ENCODE measurements around the gene B3GNT7.
"Not testable (repeated sequence)": the region's sequence is repeated elsewhere in the genome, so short reads cannot be mapped to it uniquely, and the experiment has no call there.

Gene B3GNT7
- 3.2 to 4.6 reads per million in 2 donors for total RNA-seq

- DNase-seq: no peak
Measured at GRCh38 chr2:231395188-231396057, at the start of gene B3GNT7. Gene B3GNT7, plus strand, starts transcription at chr2:231395710. Its CDS starts 94 bp downstream, at chr2:231395804.

- no peak for DNase-seq
Measured at GRCh38 chr2:231347081-231347480, 48.4 kb upstream of the B3GNT7 start.

- no peak for DNase-seq
Measured at GRCh38 chr2:231347638-231348037, 47.9 kb upstream of the B3GNT7 start.

GRCh38 chr2:231348173-231348572 lies 47.3 kb upstream of the B3GNT7 start:
- DNase-seq: no peak

- no peak for DNase-seq
Measured at GRCh38 chr2:231348704-231349373, 46.7 kb upstream of the B3GNT7 start.

GRCh38 chr2:231349374-231349735 lies 46.2 kb upstream of the B3GNT7 start:
- DNase-seq: not testable (repeated sequence)

- DNase-seq: no peak
Measured at GRCh38 chr2:231351648-231352047, 43.9 kb upstream of the B3GNT7 start.

- no peak for DNase-seq
Measured at GRCh38 chr2:231353469-231353868, 42.0 kb upstream of the B3GNT7 start.

GRCh38 chr2:231355508-231356465 lies 39.7 kb upstream of the B3GNT7 start:
- DNase-seq: no peak

GRCh38 chr2:231356466-231356844 lies 39.1 kb upstream of the B3GNT7 start:
- no peak for DNase-seq

- DNase-seq: no peak
Measured at GRCh38 chr2:231357048-231357447, 38.5 kb upstream of the B3GNT7 start.

GRCh38 chr2:231357931-231358330 lies 37.6 kb upstream of the B3GNT7 start:
- no peak for DNase-seq

- DNase-seq: no peak
Measured at GRCh38 chr2:231359441-231359840, 36.1 kb upstream of the B3GNT7 start.

GRCh38 chr2:231359948-231360347 lies 35.6 kb upstream of the B3GNT7 start:
- DNase-seq: no peak

- no peak for DNase-seq
Measured at GRCh38 chr2:231360401-231360800, 35.1 kb upstream of the B3GNT7 start.

- DNase-seq: no peak
Measured at GRCh38 chr2:231360881-231361371, 34.6 kb upstream of the B3GNT7 start.

GRCh38 chr2:231361701-231362554 lies 33.6 kb upstream of the B3GNT7 start:
- DNase-seq: no peak

GRCh38 chr2:231362555-231363184 lies 32.8 kb upstream of the B3GNT7 start:
- no peak for DNase-seq

- DNase-seq: no peak
Measured at GRCh38 chr2:231364061-231364460, 31.4 kb upstream of the B3GNT7 start.

- DNase-seq: no peak
Measured at GRCh38 chr2:231364961-231365810, 30.3 kb upstream of the B3GNT7 start.
